AG04450 (cell line): ENCODE measurements around the gene RBPJL. TPM values are rescaled to one million over a fixed set of nuclear protein-coding genes. Genes with fewer than 3 reads are reported as not detected.
A peak's percentile ranks its signal among the peaks of the same experiment; 100 is the strongest.

Source experiments
- CTCF ChIA-PET: fragments of 300-600, 350-600 bp; formaldehyde crosslinking; extraction: SDS; loops from one replicate; lab custom pipeline; 2022; ENCODE audit warnings: antibody characterized with exemption, inconsistent platforms; lab: Charles Lee
- POLR2A ChIA-PET: fragments of 350-600 bp; formaldehyde crosslinking; extraction: SDS; loops from one replicate; lab custom pipeline; 2021; ENCODE audit warnings: antibody characterized with exemption, inconsistent platforms; lab: Yijun Ruan, JAX
- DNase-seq: peaks from one replicate; pipeline ENCODE4 v3.0.0-alpha.2; 2011; ENCODE audit warnings: low read depth, low spot score
- H3K27ac ChIP-seq: one replicate; pipeline ENCODE4 v1.5.1; 2012; ENCODE audit warnings: low read depth, low read length, control low read depth
- H3K27me3 ChIP-seq: one replicate; pipeline ENCODE4 v1.6.0; 2012; ENCODE audit warnings: low read length; ENCODE audit not compliant: control insufficient read depth, insufficient read depth
- H3K4me3 ChIP-seq: 2 replicates; pipeline ENCODE4 v1.5.1; 2011; ENCODE audit warnings: mild to moderate bottlenecking, low read depth, low read length, control low read depth
- H3K9me3 ChIP-seq: 2 replicates; pipeline ENCODE4 v1.5.1; 2012; ENCODE audit warnings: low read length; ENCODE audit not compliant: control insufficient read depth, insufficient read depth
- polyA plus RNA-seq: library from polyadenylated mRNA; depleted of rRNA; stranded (reverse); fragments of >200 nt; gene quantifications from 2 replicates; pipeline ENCODE4 v1.2.3, GENCODE V29; 2011
- TF ChIP-seq, protein P1 (sequence below): IDR thresholded peaks from 2 replicates; pipeline ENCODE4 v1.5.1; 2011; ENCODE audit warnings: low read depth, low read length, control low read depth, inconsistent platforms

The RBPJL gene
- polyA plus RNA-seq, 1 experiment, result not detected

DNA sequence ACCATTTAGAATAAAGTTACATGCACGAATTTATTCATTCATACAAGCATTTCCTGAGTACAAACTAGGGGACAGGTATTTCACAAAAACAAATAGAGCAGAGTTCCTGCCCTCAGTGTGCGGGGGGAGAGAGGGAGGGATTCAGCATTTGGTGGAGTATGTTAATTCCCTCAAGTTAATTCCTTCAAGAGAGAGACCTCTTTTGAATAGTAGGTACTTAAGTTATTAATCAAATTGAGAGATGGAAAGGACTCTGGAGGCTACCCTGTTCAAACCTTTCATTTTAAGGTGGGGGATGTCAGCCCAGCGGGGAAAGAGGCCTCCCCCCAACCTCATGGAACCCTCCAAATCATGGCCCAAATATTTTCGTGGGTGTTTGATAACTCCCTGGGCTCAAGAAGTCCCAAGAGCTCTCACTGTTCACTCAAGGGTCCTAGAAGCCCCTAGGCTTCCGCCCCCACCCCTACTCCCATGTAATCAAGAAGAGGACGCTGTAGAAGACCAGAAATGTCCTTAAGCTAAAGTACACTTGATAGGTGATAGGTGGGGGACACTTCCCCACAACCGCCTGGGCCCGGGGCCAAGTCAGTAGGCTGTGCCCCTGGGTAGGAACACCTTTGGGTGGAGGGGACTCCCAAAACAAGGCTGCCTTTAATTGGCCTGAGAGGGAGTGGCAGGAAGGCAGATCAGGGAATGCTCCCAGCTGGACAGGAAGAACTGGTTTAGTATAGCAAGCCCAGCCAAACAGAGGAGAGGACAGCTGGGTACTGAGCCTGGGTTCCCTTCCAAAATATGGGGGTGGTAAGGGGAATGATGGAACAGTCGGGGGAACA, 38.7 kb downstream of the RBPJL start:
- ChIA-PET CTCF (interaction anchor here (0.6 to 1.4 kb wide), 3 partner anchors 17 to 426 kb away, joined by 3 to 4 read pairs (median 3); partner anchors contain the start of gene SYS1), POLR2A (interaction anchor here (1.2 to 4.7 kb wide), 6 partner anchors 8 to 22 kb away, joined by 4 to 58 read pairs (median 10); partner anchors contain the start of gene SYS1)
- peak overlapping the region; percentile 89 for H3K27ac ChIP-seq
- no peak for DNase-seq
- H3K4me3 ChIP-seq, result peak overlapping the region; percentile 97
- no peaks in the 10 kb centered on the region; the same call in 1 of the 2 replicates for H3K9me3 ChIP-seq
- TF ChIP-seq, protein P1, sequence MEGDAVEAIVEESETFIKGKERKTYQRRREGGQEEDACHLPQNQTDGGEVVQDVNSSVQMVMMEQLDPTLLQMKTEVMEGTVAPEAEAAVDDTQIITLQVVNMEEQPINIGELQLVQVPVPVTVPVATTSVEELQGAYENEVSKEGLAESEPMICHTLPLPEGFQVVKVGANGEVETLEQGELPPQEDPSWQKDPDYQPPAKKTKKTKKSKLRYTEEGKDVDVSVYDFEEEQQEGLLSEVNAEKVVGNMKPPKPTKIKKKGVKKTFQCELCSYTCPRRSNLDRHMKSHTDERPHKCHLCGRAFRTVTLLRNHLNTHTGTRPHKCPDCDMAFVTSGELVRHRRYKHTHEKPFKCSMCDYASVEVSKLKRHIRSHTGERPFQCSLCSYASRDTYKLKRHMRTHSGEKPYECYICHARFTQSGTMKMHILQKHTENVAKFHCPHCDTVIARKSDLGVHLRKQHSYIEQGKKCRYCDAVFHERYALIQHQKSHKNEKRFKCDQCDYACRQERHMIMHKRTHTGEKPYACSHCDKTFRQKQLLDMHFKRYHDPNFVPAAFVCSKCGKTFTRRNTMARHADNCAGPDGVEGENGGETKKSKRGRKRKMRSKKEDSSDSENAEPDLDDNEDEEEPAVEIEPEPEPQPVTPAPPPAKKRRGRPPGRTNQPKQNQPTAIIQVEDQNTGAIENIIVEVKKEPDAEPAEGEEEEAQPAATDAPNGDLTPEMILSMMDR, result no peak
- no peaks in the 10 kb centered on the region for H3K27me3 ChIP-seq

DNA sequence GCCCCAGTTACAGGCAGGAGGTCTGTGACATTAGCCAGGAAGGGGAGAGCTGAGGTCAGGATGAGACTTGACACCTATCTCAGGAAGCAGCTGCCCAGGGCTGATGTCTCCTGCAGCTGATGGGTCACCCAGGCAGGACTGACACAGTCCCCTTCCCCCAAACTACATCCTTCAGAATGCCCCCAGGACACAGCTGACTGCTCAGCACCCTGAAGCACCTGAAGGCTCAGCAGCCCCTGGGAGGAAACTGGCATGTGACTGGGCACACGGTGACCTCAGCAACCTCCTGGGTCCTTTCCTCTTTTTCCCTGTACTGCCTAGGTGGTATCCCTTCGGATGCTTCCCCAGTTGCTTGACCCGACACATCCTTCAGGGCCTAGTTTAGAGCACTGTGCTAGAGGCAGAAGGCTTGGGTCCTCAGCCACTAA, 39.7 kb downstream of the RBPJL start:
- CTCF ChIA-PET, result interaction anchor here (1.1 to 1.7 kb wide), 5 partner anchors 17 to 425 kb away, joined by 3 to 7 read pairs (median 5); partner anchors contain the start of gene SYS1
- Histone ChIP-seq H3K27ac (peak overlapping the region; percentile 47), H3K9me3 (no peaks in the 10 kb centered on the region; the same call in 1 of the 2 replicates), H3K27me3 (no peaks in the 10 kb centered on the region), H3K4me3 (peak overlapping the region; percentile 97)
- no peak for DNase-seq
- TF ChIP-seq, protein P1, result no peak
- POLR2A ChIA-PET, result interaction anchor here (1.1 to 4.7 kb wide), 8 partner anchors 9 to 27 kb away, joined by 4 to 58 read pairs (median 4); partner anchors contain the start of gene SYS1

DNA sequence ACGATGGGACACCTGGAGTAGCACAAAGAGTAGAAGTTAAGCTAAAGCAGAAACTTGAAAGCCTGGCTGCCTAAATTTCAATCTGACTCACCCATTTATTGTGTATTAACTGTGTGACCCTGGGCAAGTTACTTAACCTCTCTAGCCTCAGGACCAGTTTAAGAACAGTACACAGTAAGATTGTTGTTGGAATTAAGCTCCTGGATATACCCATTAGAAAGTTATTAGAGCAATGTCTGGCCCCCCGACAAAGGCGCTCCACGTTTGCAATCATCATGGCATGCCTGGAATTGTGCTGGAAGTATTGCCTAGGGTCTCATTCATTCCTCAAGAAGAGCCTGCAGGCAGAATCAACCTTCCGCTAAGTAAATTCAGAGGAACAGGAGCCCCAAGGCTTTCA, 40.2 kb downstream of the RBPJL start:
- TF ChIP-seq, protein P1, result no peak
- ChIA-PET CTCF (interaction anchor here (0.7 to 1.7 kb wide), 4 partner anchors 16 to 623 kb away, joined by 3 to 7 read pairs (median 5); partner anchors contain the start of gene SYS1), POLR2A (interaction anchor here (0.7 to 4.7 kb wide), 9 partner anchors 10 to 53 kb away, joined by 3 to 58 read pairs (median 4); partner anchors contain the start of gene SYS1)
- H3K4me3 ChIP-seq, result peak overlapping the region; percentile 97
- no peaks in the 10 kb centered on the region; the same call in 1 of the 2 replicates for H3K9me3 ChIP-seq
- no peaks in the 10 kb centered on the region for H3K27me3 ChIP-seq
- peak overlapping the region; percentile 70 for H3K27ac ChIP-seq
- DNase-seq, result no peak

DNA sequence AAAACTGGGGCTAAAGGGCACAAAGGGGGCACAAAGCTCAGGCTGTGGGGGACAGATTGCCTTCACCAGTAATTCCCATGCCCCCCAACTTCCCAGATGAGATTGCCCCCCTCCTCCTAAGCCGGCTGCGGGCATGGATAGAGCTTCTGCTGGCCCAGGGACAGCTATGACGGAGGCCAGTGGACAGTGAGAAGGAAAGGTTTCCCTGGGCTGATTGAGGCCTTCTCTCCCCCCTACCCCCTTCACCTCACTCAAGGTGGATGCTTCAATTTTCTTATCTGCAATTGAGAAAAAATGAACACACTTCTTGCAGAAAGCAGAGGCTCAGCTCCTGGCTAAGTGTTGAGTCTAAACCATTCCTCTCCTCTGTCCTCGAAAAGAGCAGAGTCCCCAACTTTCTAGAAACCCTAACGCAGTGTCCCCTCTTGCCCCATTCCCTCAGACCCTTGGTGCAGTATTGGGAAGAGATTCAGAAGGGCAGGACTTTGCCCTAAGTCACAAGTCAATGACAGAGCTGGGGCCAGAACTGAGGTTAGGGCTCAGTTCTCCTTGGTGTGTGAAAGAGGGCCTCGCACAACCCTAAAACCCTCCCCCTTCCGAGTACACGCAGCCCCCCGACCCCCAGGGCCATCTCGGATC, 40.8 kb downstream of the RBPJL start:
- Histone ChIP-seq H3K9me3 (no peaks in the 10 kb centered on the region; the same call in 1 of the 2 replicates), H3K4me3 (peak overlapping the region; percentile 97), H3K27ac (peak overlapping the region; percentile 70), H3K27me3 (no peaks in the 10 kb centered on the region)
- ChIA-PET CTCF (interaction anchor here (0.7 to 1.7 kb wide), 5 partner anchors 15 to 623 kb away, joined by 3 to 7 read pairs (median 5); partner anchors contain the start of gene SYS1), POLR2A (interaction anchor here (0.6 to 4.7 kb wide), 13 partner anchors 9 to 203 kb away, joined by 3 to 58 read pairs (median 4); partner anchors contain the start of gene SYS1)
- DNase-seq, result no peak
- TF ChIP-seq, protein P1, result no peak
